HG02943 (cell line): ENCODE data around the gene PIBF1.
"Not testable (repeated sequence)": the region's sequence is repeated elsewhere in the genome, so short reads cannot be mapped to it uniquely, and the experiment has no call there.

ENCODE experiments used
- ATAC-seq: cut with Tn5 transposase; IDR thresholded peaks from one replicate; pipeline ENCODE4 v1.9.1; 2021; ENCODE audit warnings: mild to moderate bottlenecking, low read depth, moderate library complexity; ENCODE audit not compliant: unreplicated experiment

PIBF1 gene

GRCh38 chr13:73000027-73000674, 218.2 kb downstream of the PIBF1 start:
- peak; percentile 72 for ATAC-seq

DNA sequence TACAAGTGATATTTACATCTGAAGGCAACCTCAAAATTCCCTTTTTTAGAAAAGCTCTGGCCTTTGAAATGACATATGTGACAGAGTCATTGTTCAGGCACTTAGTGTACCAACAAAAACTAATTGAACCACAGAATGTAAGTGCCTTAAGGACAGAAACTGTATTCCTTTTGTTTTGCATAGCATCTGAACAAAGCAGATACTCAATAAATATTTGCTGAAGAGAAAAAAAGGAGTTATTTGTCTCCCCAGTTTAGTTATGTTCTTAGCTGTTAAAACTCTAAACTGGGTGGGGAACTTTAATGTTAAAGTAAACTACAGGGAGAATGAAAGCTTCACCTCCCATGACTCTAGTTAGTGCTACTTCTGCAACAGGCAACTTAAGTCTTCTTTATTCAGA, 220.0 kb downstream of the PIBF1 start:
- no peak for ATAC-seq

GRCh38 chr13:73011751-73012150, 229.8 kb downstream of the PIBF1 start:
- no peak for ATAC-seq

DNA sequence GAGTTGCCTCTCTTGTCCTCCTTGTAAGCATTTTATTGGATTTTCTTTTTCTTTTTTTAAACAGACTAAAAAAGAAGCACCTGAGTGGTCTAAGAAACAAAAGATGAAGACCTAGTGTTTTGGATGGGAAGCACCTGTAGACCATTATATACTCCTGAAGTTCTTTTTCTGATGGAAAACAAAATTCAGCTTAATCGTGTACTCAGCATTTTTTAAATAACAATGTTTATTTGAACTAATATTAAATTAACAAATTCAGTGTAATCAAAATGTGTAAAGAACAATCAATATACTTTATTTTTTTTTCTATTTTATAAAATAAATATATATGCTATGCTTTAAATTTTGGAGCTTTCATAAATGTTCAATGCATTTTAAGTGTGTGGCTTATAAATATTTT, 233.9 kb downstream of the PIBF1 start:
- ATAC-seq: no peak

GRCh38 chr13:73018336-73018735, 236.4 kb downstream of the PIBF1 start:
- ATAC-seq: no peak

DNA sequence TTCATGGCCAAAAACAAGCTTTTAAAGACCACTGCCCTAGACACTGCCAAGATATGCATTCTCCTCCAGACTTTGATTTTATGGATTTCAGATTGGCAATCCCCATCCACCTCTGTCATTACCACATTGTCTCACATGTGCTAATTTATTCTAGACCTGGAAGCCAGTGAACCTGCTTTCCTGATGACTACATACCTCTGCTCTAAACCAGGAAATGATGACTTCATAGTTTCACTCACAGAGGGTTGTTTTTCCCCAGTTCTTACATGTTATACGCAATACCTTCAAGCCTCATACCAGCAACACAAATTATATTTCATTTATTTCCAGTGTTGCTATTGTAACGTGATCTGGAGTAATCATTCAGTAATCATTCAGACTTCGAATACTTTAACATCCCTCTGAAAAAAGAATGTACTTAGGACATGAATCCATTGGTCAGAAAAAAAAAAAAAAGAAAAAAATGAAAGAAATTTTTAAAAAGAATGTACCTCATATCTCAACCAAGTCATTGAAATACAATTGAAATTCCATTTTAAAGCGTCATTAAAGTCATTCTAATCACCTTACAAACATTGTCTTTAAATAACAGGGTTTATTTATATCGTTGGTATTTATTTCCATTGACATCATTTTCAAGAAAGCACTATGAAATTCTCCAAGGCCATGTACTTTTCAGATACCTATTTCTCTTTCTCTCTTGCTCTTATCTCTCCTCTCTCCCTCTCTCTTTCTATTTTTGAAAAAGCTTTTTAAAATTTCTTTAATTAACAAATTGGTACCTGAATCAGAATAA, 243.5 kb downstream of the PIBF1 start:
- no peak for ATAC-seq

DNA sequence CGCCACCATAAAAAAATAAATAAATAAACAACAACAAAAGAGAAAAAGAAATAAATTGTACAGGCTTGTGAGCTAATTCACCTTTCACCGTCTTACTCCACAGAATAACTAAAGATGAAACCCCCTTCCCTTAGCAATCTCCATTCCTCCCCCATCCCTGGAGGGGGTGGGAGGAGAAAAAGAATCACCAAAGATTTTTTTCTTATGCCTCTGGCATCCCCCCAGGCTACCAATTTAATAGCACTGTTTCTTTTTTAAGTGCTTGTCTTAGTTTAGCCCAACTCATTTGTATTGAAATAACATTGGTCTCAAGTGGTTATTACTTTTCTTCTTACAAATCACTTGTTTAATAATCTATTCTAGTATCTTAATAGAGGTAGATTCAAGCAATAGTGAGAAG, 253.0 kb downstream of the PIBF1 start:
- no peak for ATAC-seq

DNA sequence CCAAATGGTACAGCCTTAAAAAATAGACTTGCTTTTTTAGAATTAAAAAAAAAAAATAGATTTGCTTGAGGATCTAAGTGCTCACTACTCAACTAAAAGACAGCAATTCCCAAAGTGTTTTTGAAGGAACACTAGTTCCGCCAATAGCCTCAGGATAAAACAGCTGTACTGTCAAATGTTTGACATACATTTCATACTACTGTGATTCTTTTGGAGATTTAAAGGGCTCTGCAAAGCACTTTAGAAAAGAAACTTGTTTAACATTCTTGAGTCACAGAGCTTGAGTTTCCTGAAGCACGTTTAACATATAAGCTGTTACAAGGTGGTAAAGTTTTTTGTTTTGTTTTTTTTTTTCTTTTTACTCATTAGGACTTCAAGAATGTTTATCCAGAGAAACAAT, 253.7 kb downstream of the PIBF1 start:
- ATAC-seq: no peak

- ATAC-seq: no peak
These were observed 254.6 kb downstream of the PIBF1 start for GRCh38 chr13:73036566-73036965.

GRCh38 chr13:73038064-73038463, 256.1 kb downstream of the PIBF1 start:
- no peak for ATAC-seq

DNA sequence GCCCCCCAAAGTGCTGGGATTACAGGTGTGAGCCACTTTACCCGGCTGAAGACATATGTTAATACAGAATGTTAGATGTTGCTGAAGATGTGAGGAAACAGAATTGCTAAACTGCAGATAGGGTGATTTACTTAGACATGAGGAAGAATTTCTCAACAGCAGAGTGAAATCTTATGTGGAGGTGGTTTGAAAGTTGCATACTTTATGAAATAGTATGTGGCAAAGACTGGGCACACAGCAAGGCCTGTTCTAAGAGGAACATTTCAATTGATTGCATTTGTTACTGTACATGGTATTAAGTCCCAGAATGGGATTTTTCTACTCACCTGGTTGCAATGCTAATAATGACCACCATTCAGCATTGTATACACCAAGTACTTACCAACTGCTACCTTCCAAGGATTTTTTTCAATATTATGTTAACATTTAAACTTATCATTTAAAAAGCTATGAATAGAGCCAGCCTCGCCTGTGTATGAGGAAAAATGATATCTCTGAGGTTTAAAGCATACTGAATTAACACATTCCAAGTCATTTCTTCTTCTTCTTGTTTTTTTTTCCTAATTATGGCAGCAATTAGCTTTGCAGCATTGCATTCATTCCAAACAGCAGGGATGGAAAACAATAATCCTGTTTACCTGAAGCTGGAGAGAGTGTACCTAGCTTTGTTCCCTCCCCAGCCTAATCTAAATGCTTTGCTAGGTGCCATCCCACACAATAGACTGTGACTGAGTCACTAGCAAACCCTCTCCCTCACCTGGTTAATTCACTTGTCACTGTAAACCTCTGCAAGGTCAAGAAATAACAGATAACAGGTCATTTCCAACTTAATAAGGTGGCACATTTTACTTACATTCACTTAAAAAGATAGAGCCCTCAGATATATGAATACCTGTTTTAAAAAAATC, 257.5 kb downstream of the PIBF1 start:
- no peak for ATAC-seq

DNA sequence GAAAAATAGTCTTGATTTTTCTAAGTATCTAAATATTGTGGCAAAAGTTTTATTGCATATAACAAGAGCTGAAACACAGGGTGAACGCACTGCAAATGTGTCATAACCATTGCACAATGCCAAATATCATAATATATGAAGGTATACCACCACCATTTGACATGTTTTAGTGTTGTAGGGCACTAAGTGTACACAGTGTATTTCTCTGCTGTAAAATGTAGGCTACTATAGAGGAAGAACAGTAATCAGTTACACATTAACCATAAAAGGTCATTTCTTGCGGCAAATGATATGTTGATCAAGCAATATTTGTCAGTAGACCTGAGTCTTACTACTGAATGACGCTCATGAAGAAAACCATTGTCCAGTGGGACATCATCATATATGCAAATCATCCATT, 258.6 kb downstream of the PIBF1 start:
- no peak for ATAC-seq

- ATAC-seq: no peak
These were observed 259.1 kb downstream of the PIBF1 start for GRCh38 chr13:73040968-73041596.

GRCh38 chr13:73045031-73045430, 263.1 kb downstream of the PIBF1 start:
- no peak for ATAC-seq

DNA sequence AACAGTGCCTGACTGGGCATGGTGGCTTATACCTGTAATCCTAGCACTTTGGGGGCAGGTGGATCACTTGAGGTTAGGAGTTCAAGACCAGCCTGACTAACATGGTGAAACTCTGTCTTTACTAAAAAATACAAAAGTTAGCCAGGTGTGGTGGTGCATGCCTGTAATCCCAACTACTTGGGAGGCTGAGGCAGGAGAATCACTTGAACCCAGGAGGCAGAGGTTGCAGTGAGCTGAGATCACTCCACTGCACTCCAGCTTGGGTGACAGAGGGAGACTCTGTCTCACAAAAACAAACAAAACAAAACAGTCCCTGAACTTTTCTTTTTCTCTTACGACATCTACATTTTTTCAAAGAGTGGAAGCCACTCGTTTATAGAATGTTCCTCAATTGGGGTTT, 266.7 kb downstream of the PIBF1 start:
- ATAC-seq: not testable (repeated sequence)

DNA sequence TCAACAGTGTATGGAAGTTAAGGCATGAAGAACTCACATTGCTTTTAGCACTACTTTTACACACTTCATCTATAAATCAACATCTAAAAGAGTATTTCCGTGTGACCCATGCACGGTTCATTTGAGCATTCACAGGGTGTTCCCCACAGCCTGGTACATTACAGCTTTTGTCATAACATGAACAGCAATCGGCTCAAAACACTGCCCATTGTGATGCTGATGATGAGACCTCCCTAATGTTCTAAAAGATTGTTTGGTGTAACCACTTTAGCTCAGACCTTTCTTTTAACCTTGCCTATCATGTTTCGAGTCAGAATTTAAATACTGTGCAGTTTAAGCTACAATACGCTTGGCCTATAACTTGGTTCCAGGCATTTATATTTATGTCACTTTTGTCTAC, 272.8 kb downstream of the PIBF1 start:
- no peak for ATAC-seq

DNA sequence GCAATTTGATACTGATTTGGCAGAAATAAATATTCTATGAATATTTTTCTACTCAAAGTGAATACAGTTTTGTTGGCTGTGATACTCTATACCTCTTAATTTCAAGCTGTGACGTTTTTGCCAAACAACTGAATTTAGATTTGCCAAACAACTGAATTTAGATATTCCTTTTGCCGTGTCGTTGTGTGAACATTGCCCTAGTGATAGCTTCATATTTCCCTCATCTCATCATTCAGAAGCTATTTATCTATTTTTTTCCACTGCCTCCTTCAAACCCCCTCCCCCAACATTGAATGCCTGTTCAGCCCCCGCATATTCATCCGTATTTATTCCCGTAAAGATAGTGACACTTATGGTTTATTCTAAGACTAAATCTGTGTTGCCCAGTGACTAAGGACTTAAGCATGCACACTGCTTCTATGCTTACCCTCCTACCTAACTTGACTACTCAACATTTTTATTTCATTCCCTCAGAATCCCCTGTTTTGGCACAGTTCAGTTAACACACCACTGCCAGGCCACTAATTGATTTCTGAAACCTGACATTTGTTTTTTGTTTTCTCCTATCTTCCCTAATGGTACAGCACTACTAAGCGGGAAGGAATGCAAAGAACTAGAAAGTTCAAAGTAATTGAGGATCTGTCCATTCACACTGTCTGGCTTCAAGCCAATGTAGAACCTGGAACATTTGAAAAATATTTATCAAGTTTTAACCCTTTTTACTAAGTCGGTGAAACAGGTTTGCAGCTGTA, 274.1 kb downstream of the PIBF1 start:
- no peak for ATAC-seq

DNA sequence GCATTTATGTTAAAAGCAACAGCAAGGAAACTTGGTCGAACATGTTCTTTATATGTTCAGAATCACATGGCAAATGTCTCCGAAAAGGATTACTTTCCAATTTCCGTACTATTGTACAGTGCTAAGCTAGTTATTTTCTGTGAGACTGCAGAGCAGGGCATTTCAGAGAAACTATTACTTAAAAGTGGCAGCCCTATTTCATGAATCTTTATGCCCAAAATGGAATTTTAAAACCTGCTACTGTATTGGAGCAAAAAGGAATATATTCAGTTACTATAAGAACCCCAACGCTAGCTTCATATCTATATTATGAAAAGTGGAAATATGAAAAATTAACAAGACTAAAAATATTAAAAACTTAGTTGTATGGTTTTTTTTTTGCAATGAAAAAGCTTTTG, 274.6 kb downstream of the PIBF1 start:
- ATAC-seq: no peak

GRCh38 chr13:73057284-73058063, 275.5 kb downstream of the PIBF1 start:
- ATAC-seq: no peak

GRCh38 chr13:73058064-73058313, 276.1 kb downstream of the PIBF1 start:
- no peak for ATAC-seq
